ENCODE measurements around the gene DBF4.
"Not testable (repeated sequence)": the region's sequence is repeated elsewhere in the genome, so short reads cannot be mapped to it uniquely, and the experiment has no call there.

The DBF4 gene, protein sequence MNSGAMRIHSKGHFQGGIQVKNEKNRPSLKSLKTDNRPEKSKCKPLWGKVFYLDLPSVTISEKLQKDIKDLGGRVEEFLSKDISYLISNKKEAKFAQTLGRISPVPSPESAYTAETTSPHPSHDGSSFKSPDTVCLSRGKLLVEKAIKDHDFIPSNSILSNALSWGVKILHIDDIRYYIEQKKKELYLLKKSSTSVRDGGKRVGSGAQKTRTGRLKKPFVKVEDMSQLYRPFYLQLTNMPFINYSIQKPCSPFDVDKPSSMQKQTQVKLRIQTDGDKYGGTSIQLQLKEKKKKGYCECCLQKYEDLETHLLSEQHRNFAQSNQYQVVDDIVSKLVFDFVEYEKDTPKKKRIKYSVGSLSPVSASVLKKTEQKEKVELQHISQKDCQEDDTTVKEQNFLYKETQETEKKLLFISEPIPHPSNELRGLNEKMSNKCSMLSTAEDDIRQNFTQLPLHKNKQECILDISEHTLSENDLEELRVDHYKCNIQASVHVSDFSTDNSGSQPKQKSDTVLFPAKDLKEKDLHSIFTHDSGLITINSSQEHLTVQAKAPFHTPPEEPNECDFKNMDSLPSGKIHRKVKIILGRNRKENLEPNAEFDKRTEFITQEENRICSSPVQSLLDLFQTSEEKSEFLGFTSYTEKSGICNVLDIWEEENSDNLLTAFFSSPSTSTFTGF

DNA sequence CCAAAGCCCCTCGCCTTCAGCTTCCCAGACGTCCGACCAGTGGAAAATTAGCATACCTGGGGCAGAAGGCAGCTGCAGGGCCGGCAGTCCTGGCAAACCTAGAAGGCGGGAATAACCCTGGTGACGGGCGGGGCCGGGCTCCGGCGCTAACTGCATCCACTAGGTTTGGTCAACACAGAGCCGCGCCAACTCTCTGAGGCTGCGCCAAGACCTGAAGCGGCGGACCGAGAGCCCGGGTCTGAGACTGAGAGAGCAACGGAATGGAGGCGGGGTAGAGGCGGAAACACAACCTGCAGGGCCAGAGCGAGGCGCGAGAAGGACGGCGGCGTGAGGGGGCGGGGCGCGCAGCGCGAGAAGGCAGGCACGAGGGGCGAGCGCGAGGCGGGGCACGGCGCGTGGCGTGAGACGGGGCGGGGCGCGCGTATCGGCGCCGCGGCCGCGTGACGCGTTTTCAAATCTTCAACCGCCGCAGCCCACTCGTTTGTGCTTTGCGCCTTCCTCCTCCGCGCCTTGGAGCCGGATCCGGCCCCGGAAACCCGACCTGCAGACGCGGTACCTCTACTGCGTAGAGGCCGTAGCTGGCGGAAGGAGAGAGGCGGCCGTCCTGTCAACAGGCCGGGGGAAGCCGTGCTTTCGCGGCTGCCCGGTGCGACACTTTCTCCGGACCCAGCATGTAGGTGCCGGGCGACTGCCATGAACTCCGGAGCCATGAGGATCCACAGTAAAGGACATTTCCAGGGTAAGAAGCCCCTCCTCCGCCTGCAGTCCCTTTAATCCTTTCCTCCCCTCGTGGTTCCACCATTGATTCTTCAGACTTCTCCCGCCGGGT lies at the start of gene DBF4, which contains the start of gene SLC25A40:
Gene DBF4, plus strand, starts transcription at position 454 of the 829 bp plus-strand sequence. Its CDS starts 240 bp downstream, at position 694.
Gene SLC25A40, minus strand, starts transcription at position 321 of the 829 bp plus-strand sequence. CDS start 17,633 bp downstream, outside the sequence.
- intact Hi-C loops (cut with DNase I) = loop anchor here (10.0 kb wide), 1 partner anchor 59 kb away; the partner anchor contains the start of gene ADAM22
- peak; percentile 80 to 97 (median 94) for DNase-seq

GRCh38 chr7:87828383-87828782 lies 47.9 kb upstream of the DBF4 start:
- DNase-seq; intact Hi-C loops (cut with DNase I): not testable (repeated sequence)

DNA sequence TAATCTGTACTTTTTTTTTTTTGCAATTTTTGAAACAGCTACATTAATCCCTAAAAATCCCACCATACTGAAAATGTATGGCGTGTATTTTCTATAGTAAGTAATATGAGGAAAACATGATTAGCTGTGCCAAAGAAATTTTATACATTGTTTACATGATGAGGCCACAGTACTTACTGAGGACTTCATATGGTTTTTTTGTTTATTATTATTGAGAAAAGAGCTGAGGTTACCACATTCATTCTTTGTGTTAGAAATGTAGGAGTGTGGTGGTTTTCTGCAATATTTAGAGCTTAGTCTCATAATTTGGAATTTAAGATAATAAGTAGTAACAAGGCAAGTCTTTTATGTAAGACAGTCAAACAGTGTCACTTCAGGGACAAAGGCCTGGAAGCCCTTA lies 45.2 kb upstream of the DBF4 start:
- no peak for DNase-seq

GRCh38 chr7:87833130-87833529 lies 43.2 kb upstream of the DBF4 start:
- intact Hi-C loops (cut with DNase I) = no loop called here
- no peak for DNase-seq

More for the DNA sequence above, 45.2 kb upstream of the DBF4 start:
- intact Hi-C loops (cut with DNase I) = no loop called here

GRCh38 chr7:87837597-87837996 lies 38.7 kb upstream of the DBF4 start:
- intact Hi-C loops (cut with DNase I) = no loop called here
- DNase-seq = no peak

DNA sequence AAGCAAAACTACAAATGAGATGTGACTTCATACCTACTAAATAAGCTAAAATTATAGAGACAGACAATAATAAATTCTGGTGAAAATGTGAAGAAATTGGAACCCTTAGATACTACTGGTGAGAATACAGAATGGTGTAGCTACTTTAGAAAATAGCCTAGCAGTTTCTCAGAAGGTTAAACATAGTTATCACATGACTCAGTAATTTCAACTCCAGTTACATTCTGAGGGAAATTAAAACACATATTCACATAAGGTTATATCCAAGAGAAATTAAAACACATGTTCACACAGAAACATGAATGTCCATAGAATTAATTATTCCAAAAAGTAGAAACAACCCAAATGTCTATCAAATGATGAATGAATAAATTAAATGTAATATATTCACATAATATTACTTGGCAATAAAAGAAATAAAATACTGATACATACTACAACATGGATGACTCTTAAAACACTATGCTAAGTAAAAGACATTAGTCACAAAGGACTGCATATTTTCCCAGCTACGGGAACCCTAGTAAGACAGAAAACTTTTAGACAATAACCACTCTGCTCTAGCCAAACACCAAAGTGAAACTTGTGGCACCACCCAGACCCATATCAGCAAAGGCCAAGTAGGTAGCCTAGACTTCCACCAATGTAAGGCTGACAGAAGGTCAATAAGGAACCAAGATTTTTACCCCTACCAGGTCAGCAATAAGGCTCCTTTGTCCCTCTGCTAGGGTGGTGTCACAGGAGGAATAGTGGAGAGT lies 25.3 kb upstream of the DBF4 start:
- no peak for DNase-seq
- intact Hi-C loops (cut with DNase I) = no loop called here

- DNase-seq = peak in 33 of 42 donors; percentile 9 to 76 (median 39)
- intact Hi-C loops (cut with DNase I) = no loop called here
Measured at GRCh38 chr7:87852306-87852705, 24.0 kb upstream of the DBF4 start.

GRCh38 chr7:87853237-87853864 lies 22.9 kb upstream of the DBF4 start:
- DNase-seq = no peak
- intact Hi-C loops (cut with DNase I) = no loop called here

- intact Hi-C loops (cut with DNase I) = no loop called here
- no peak for DNase-seq
Measured at GRCh38 chr7:87858417-87859100, 17.7 kb upstream of the DBF4 start.

- intact Hi-C loops (cut with DNase I) = no loop called here
- DNase-seq = no peak
Measured at GRCh38 chr7:87866089-87866488, 10.2 kb upstream of the DBF4 start.

- DNase-seq; intact Hi-C loops (cut with DNase I): not testable (repeated sequence)
Measured at GRCh38 chr7:87866533-87866932, 9.8 kb upstream of the DBF4 start.

GRCh38 chr7:87870471-87870870 lies 5.8 kb upstream of the DBF4 start:
- DNase-seq = no peak

GRCh38 chr7:87872346-87872745 lies 3.9 kb upstream of the DBF4 start:
- intact Hi-C loops (cut with DNase I) = loop anchor here (10.0 kb wide), 1 partner anchor 62 kb away; the partner anchor contains the start of gene ADAM22

More at GRCh38 chr7:87870471-87870870, 5.8 kb upstream of the DBF4 start:
- intact Hi-C loops (cut with DNase I) = loop anchor here (10.0 kb wide), 1 partner anchor 64 kb away; the partner anchor contains the start of gene ADAM22

DNA sequence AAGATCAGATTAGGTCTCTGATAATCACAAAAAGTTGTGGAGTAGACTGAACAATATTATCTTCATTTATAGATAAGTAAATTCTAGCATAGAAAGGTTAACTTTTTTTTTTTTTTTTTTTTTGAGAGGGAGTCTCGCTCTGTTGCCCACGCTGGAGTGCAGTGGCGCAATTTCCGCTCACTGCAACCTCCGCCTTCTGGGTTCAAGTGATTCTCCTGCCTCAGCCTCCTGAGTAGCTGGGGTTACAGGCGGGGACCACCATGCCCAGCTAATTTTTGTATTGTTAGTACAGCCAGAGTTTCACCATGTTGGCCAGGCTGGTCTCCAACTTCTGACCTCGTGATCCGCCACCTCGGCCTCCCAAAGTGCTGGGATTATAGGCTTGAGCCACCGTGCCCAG lies 3.0 kb upstream of the DBF4 start:
- not testable (repeated sequence) for DNase-seq
- intact Hi-C loops (cut with DNase I) = loop anchor here (10.0 kb wide), 1 partner anchor 61 kb away; the partner anchor contains the start of gene ADAM22

More at GRCh38 chr7:87872346-87872745, 3.9 kb upstream of the DBF4 start:
- no peak for DNase-seq

DNA sequence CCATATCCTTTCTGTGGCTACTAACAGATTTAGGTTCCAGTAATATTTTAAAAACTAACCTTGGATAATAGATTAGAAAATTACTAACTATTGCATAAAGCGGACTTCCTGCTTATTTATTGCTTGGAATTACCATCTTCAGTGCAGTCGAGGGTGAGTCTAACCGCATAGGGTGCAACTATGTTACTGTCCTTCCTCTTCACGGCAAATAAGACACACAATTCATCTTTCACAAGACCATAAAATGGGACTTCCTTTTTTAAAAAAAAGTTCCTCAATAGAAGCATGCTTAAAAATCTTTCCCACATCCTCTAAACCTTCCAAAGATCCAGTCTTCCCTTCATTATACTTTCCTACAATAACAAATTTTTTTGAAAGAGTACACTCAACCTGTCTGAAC lies 2.2 kb upstream of the DBF4 start:
- no peak for DNase-seq
- intact Hi-C loops (cut with DNase I) = loop anchor here (10.0 kb wide), 1 partner anchor 61 kb away; the partner anchor contains the start of gene ADAM22

- peak in 20 of 42 donors; percentile 4 to 51 (median 28) for DNase-seq
- intact Hi-C loops (cut with DNase I) = loop anchor here (10.0 kb wide), 1 partner anchor 59 kb away; the partner anchor contains the start of gene ADAM22
Measured at GRCh38 chr7:87875151-87876039, 898 bp upstream of the DBF4 start.
